HepG2 (cell line): ENCODE measurements around the gene RSBN1. TPM values are rescaled to one million over a fixed set of nuclear protein-coding genes. Genes with fewer than 3 reads are reported as not detected.

ENCODE experiments used
- ATAC-seq: fragments of 200-7000 bp; cut with Tn5 transposase; 3 replicates; pipeline ENCODE4 v1.9.1; 2020; ENCODE audit warnings: mild to moderate bottlenecking, moderate library complexity
- BruUV-seq: library from RNA; stranded (reverse); fragments of 400-500 nt; replicated peaks from 2 replicates; lab custom pipeline; 2021; lab: Mats Ljungman, UMichigan
- CTCF ChIA-PET: fragments of 300-600 bp; formaldehyde crosslinking; extraction: SDS; loops from one replicate; lab custom pipeline; 2021; ENCODE audit warnings: low total read pairs, inconsistent platforms, low intra/inter-chr PET ratio; lab: Yijun Ruan, JAX
- POLR2A ChIA-PET: fragments of 350-600 bp; sonication (Branson Sonifier 250); formaldehyde crosslinking; loops from one replicate; lab custom pipeline; 2020; ENCODE audit warnings: antibody characterized with exemption, inconsistent platforms; lab: Yijun Ruan, JAX
- DNase-seq: peaks from one replicate; pipeline ENCODE4 v3.0.0-alpha.2; 2015; ENCODE audit warnings: low spot score
- FAIRE-seq: peaks from 3 replicates; lab custom pipeline; 2011; peaks lifted over from hg19 to GRCh38; lab: Jason Lieb, UNC
- H2AFZ ChIP-seq: one replicate; pipeline ENCODE4 v1.6.1; 2011; ENCODE audit warnings: low read length, inconsistent platforms
- H3K27ac ChIP-seq: fragments of 300-600 bp; 3 replicates; pipeline ENCODE4 v1.8.0; 2011; ENCODE audit warnings: mixed run types, mild to moderate bottlenecking, mixed read lengths, low read length, inconsistent platforms; ENCODE audit not compliant: insufficient read depth; ENCODE audit errors: extremely low read length
- H3K27me3 ChIP-seq, 2 experiments: fragments of 200-600 bp in 1 of 2; 2 replicates in 1 of 2; 3 replicates in 1 of 2; pipeline versions ENCODE4 v1.6.0 to v1.8.0; 2011; ENCODE audit warnings: low read length in 2 of 2, mild to moderate bottlenecking in 2 of 2, moderate library complexity in 2 of 2, inconsistent platforms in 1 of 2; ENCODE audit not compliant: insufficient read depth in 2 of 2, control insufficient read depth in 1 of 2
- H3K36me3 ChIP-seq, 2 experiments: fragments of 200-600 bp in 1 of 2; replicated peaks in 1 of 2; 2 replicates in 1 of 2; 3 replicates in 1 of 2; pipeline versions ENCODE4 v1.5.1 to v1.8.0; 2011; ENCODE audit warnings: low read length in 2 of 2, inconsistent platforms in 1 of 2; ENCODE audit not compliant: insufficient read depth in 2 of 2, control insufficient read depth in 1 of 2
- H3K4me1 ChIP-seq: 2 replicates; pipeline ENCODE4 v1.5.1; 2012; ENCODE audit warnings: low read length, inconsistent platforms; ENCODE audit not compliant: insufficient read depth
- H3K4me2 ChIP-seq: 2 replicates; pipeline ENCODE4 v1.6.0; 2011; ENCODE audit warnings: low read depth, low read length, inconsistent platforms
- H3K4me3 ChIP-seq, 3 experiments: fragments of 200-600 bp in 1 of 3; sonication (generic), shearing (Covaris generic) in 1 of 3; replicated peaks in 1 of 3; 2 replicates each; pipeline ENCODE4 v1.5.1; 2011 to 2016; ENCODE audit warnings: low read length in 3 of 3, inconsistent platforms in 2 of 3, low read depth in 2 of 3, mild to moderate bottlenecking in 2 of 3, control low read depth in 1 of 3, mixed read lengths in 1 of 3; ENCODE audit not compliant: insufficient read depth in 1 of 3
- H3K79me2 ChIP-seq: one replicate; pipeline ENCODE4 v1.6.1; 2011; ENCODE audit warnings: low read length, inconsistent platforms; ENCODE audit not compliant: insufficient read depth
- H3K9ac ChIP-seq: 2 replicates; pipeline ENCODE4 v1.6.0; 2011; ENCODE audit warnings: mild to moderate bottlenecking, low read depth, low read length, inconsistent platforms; ENCODE audit not compliant: insufficient read depth
- H3K9me3 ChIP-seq: 2 replicates; pipeline ENCODE4 v1.5.1; 2012; ENCODE audit warnings: mild to moderate bottlenecking, low read length
- H4K20me1 ChIP-seq: 2 replicates; pipeline ENCODE4 v1.6.0; 2011; ENCODE audit warnings: inconsistent platforms, mild to moderate bottlenecking, low read length, moderate library complexity; ENCODE audit not compliant: insufficient read depth
- CTCF ChIP-seq: sonication (generic); formaldehyde crosslinking; IDR thresholded peaks from 2 replicates; pipeline ENCODE4 v1.5.0; 2020; ENCODE audit warnings: mild to moderate bottlenecking, missing genetic modification reagents, moderate library complexity
- ELK4 ChIP-seq: sonication (generic); formaldehyde crosslinking; IDR thresholded peaks from 2 replicates; pipeline ENCODE4 v1.9.0; 2021; ENCODE audit warnings: missing genetic modification reagents, borderline replicate concordance
- FOSL1 ChIP-seq: sonication (generic); formaldehyde crosslinking; IDR thresholded peaks from 2 replicates; pipeline ENCODE4 v1.9.0; 2021; ENCODE audit warnings: missing genetic modification reagents, borderline replicate concordance
- JUN ChIP-seq: sonication (generic); formaldehyde crosslinking; IDR thresholded peaks from 2 replicates; pipeline ENCODE4 v1.4.0; 2020; ENCODE audit warnings: mild to moderate bottlenecking, missing genetic modification reagents
- KLF15 ChIP-seq: sonication (generic); formaldehyde crosslinking; IDR thresholded peaks from 2 replicates; pipeline ENCODE4 v1.8.1; 2023; ENCODE audit warnings: borderline replicate concordance, mild to moderate bottlenecking, inconsistent platforms, missing genetic modification reagents, mixed read lengths
- NFYB ChIP-seq: sonication (generic); formaldehyde crosslinking; IDR thresholded peaks from 2 replicates; pipeline ENCODE4 v1.4.0; 2020; ENCODE audit warnings: missing genetic modification reagents
- RARG ChIP-seq: sonication (generic); formaldehyde crosslinking; IDR thresholded peaks from 2 replicates; pipeline ENCODE4 v1.4.0; 2020; ENCODE audit warnings: low read depth, mild to moderate bottlenecking, missing genetic modification reagents
- STAG1 ChIP-seq: sonication (generic); formaldehyde crosslinking; IDR thresholded peaks from 2 replicates; pipeline ENCODE4 v1.4.0; 2020; ENCODE audit warnings: missing genetic modification reagents
- ZBTB38 ChIP-seq: sonication (generic); formaldehyde crosslinking; IDR thresholded peaks from 2 replicates; pipeline ENCODE4 v1.5.1; 2020; ENCODE audit warnings: mild to moderate bottlenecking, missing genetic modification reagents
- ZFP37 ChIP-seq: sonication (generic); formaldehyde crosslinking; IDR thresholded peaks from 2 replicates; pipeline ENCODE4 v1.4.0; 2020; ENCODE audit warnings: missing genetic modification reagents, borderline replicate concordance
- ZNF354B ChIP-seq: sonication (generic); formaldehyde crosslinking; IDR thresholded peaks from 2 replicates; pipeline ENCODE4 v1.8.0; 2022; ENCODE audit warnings: mild to moderate bottlenecking, missing genetic modification reagents
- ZNF646 ChIP-seq: sonication (generic); formaldehyde crosslinking; IDR thresholded peaks from 2 replicates; pipeline ENCODE4 v1.9.0; 2021; ENCODE audit warnings: mild to moderate bottlenecking, missing genetic modification reagents
- WGBS: methylation state at CpG from one replicate; pipeline ENCODE4 v1.1.6; 2017; ENCODE audit warnings: low lambda C conversion rate; 5-methylcytosine and 5-hydroxymethylcytosine counted together
- in situ Hi-C: cut with HindIII; loops from 2 replicates; pipeline ENCODE4 v1.10.0; 2017; ENCODE audit warnings: low pct_unique_long_range_greater_than_20kb; ENCODE audit not compliant: extremely low pct_ligation_motif_present
- intact Hi-C: fragments of 100-400 bp; cut with micrococcal nuclease; formaldehyde crosslinking; loops from one replicate; pipeline ENCODE4 v1.10.0; 2022; ENCODE audit not compliant: unreplicated experiment
- polyA plus RNA-seq, 8 experiments: library from polyadenylated mRNA; depleted of rRNA in 3 of 8; stranded (reverse) in 7 of 8; unstranded in 1 of 8; fragments of >200 nt; fragmentation: Illumina TruSeq in 4 of 8; extraction: Trizol in 4 of 8; gene quantifications; 2 replicates each; pipeline versions ENCODE4 v1.2.1 to v1.2.3, GENCODE V29; 2011 to 2016; ENCODE audit warnings: low read depth in 4 of 8, missing spikeins in 1 of 8, mixed read lengths in 1 of 8; ENCODE audit not compliant: insufficient read depth in 1 of 8
- total RNA-seq, 5 experiments: library from RNA; depleted of rRNA; stranded (reverse); fragments of >200 nt; fragmentation: Illumina TruSeq; extraction: Trizol; gene quantifications; 2 replicates each; pipeline ENCODE4 v1.2.3, GENCODE V29; 2016; ENCODE audit warnings: low read depth in 1 of 5

The RSBN1 gene
- total and polyA plus RNA-seq, 2 of the 13 experiments (the other 11 are each of a cell fraction or from before 2014, with no cell fraction given) = 8.3 to 10.4 TPM

DNA sequence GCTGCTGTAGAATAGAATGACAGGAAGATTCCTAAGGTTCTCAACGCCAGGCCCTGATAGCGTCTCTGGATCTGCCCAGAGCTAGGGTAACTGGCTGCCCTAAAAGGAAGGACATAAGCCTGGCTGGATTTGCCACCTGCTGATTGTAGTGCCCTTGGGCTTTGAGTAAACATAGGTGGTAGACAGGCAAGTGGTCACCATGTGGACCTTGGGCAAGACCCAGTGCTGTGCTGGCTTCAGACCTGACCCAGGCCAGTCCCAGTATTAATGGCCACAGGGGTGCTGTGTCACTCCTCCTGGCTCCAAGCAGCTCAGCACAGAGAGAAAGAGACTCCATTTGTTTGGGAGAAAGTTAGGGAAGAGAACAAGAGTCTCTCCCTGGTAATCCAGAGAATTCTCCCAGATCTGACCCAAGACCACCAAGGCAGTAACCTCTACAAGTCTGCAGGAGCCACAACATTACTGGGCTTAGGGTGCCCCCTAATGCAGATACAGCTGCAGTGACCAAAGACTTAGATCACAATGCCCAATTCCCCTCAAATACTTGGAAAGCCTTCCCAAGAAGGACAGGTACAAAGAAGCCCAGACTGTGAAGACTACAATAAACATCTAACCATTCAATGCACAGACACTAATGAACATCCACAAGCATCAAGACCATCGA, 97.5 kb downstream of the RSBN1 start:
- TF ChIP-seq STAG1 (CRISPR knock-in tag) (peak; percentile 66), ZNF354B (CRISPR knock-in tag) (no peak), ZNF646 (CRISPR knock-in tag) (no peak), ZFP37 (no peak), KLF15 (CRISPR knock-in tag) (no peak), ZBTB38 (no peak), ELK4 (CRISPR knock-in tag) (no peak), CTCF (peak; percentile 60), JUN (CRISPR knock-in tag) (no peak), RARG (no peak), FOSL1 (CRISPR knock-in tag) (no peak), NFYB (CRISPR knock-in tag) (no peak)
- Histone ChIP-seq H3K4me1 (no peaks in the 10 kb centered on the region), H3K36me3 (peaks cover 4 to 18% of the 10 kb centered on the region in 2 experiments; a peak in 4 of 5 replicates), H3K4me2 (no peak overlapping the region), H3K9me3 (peaks cover 7% of the 10 kb centered on the region), H3K27ac (no peak overlapping the region), H3K9ac (no peak overlapping the region), H2AFZ (no peak overlapping the region), H3K27me3 (no peaks in the 10 kb centered on the region), H3K4me3 (no peak overlapping the region), H3K79me2 (no peaks in the 10 kb centered on the region), H4K20me1 (no peaks in the 10 kb centered on the region)
- BruUV-seq = no TSS peak
- in situ Hi-C loops (no loop called here), intact Hi-C loops (no loop called here)
- 98% methylated on average over 3 of the region's 3 CpGs for WGBS
- ATAC-seq (peak; percentile 37; the same call in 1 of the 3 replicates), DNase-seq (no peak), FAIRE-seq (no peak)
- ChIA-PET POLR2A (no interaction called here), CTCF (no interaction called here)
